Heart left ventricle (tissue), 13 donors: Measurements from ENCODE around the gene IPCEF1.

Experiments used
- POLR2A ChIP-seq, 2 donors: fragments of 450-650 bp; IDR thresholded peaks; one replicate each; pipeline ENCODE4 v1.6.1; 2017; ENCODE audit warnings: antibody characterized with exemption in 2 of 2, mild to moderate bottlenecking in 2 of 2, moderate library complexity in 2 of 2
- TF ChIP-seq, protein P1 (sequence below), 12 donors: fragments of 200-600 bp; sonication (generic) in 4 of 12; IDR thresholded peaks; one replicate each; pipeline versions ENCODE4 v1.5.0 to v1.8.0; 2018 to 2022; ENCODE audit warnings: antibody characterized with exemption in 12 of 12, mild to moderate bottlenecking in 5 of 12
- donor health status: ischemic (EF 13 %, LVEDD 7.1; RV severe dilation, severe dysfunction).
- donor health status: DM: no; HTN: yes; CAD: no.
- donor health status: DM: no; HTN: no; CAD: no.
- donor health status: ischemic (EF 25% LVEDD 6.9; RV normal size, moderate dysfunction).
- donor health status: ischemic (EF 25% LVEDD 5.7; RV mildly dilated, moderate dysfunction).
- donor health status: ischemic (EF 35%, LVEDD 5.7; RV mildly dilated, moderate dysfunction).
- donor health status: nonischemic (EF 11% LVEDD 7.7; RV severe dilation, severe dysfunction).
- donor health status: DM: yes; HTN: yes; CAD: no.
- donor health status: PGD.
- donor health status: ischemic (EF 29% LVEDD 5.4; RV normal size, mild dysfunction).
- donor health status: nonischemic (EF 23%, LVEDD 6.1; RV moderate dilation, normal function).

DNA sequence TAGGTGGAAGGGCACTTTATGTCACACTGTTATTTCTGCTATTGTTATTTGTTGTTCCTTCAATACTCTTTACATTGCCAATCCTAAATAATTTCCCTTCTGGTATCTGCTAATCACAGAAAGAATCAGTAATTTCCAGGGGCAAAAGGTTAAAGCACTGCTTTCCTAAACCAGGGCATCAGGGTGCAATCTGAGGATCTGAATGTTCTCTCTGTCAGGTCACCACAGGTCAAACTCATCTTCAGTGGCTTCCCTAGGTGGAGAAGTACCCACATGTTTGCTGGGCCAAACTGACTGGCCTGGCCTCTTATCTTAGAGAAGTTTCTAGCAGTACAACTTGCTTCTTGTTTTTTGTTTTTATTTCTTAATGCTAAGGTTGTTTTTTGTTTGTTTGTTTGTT, 198.9 kb downstream of the IPCEF1 start:
- TF ChIP-seq, protein P1, sequence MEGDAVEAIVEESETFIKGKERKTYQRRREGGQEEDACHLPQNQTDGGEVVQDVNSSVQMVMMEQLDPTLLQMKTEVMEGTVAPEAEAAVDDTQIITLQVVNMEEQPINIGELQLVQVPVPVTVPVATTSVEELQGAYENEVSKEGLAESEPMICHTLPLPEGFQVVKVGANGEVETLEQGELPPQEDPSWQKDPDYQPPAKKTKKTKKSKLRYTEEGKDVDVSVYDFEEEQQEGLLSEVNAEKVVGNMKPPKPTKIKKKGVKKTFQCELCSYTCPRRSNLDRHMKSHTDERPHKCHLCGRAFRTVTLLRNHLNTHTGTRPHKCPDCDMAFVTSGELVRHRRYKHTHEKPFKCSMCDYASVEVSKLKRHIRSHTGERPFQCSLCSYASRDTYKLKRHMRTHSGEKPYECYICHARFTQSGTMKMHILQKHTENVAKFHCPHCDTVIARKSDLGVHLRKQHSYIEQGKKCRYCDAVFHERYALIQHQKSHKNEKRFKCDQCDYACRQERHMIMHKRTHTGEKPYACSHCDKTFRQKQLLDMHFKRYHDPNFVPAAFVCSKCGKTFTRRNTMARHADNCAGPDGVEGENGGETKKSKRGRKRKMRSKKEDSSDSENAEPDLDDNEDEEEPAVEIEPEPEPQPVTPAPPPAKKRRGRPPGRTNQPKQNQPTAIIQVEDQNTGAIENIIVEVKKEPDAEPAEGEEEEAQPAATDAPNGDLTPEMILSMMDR (IDR thresholded peaks at IDR 0.05): no peak
- TF ChIP-seq POLR2A (IDR thresholded peaks at IDR 0.05): no peak
